ENCODE measurements around the gene WDR82.

- TF ChIP-seq CTCF (IDR thresholded peaks at IDR 0.05) (no peak), POLR2A (IDR thresholded peaks at IDR 0.05) (no peak), POLR2AphosphoS5 (IDR thresholded peaks at IDR 0.05) (no peak), EP300 (IDR thresholded peaks at IDR 0.05) (no peak)
These were observed 52.1 kb downstream of the WDR82 start for GRCh38 chr3:52226229-52226817.
